ENCODE data around the gene PARD3B. TPM values are rescaled to one million over a fixed set of nuclear protein-coding genes. Genes with fewer than 3 reads are reported as not detected.

PARD3B gene
- total RNA-seq, 1 experiment from 2014 or later, result 10.1 TPM

GRCh38 chr2:205130111-205130829 lies 585.0 kb downstream of the PARD3B start:
- Mint-ChIP-seq H3K36me3 (ENCODE audit: insufficient read depth, unreplicated experiment) (no peaks in the 10 kb centered on the region), H3K9me3 (ENCODE audit: low read depth, unreplicated experiment) (no peaks in the 10 kb centered on the region), H3K4me3 (ENCODE audit: low read depth, unreplicated experiment) (no peak overlapping the region), H3K27ac (ENCODE audit: unreplicated experiment) (no peak overlapping the region), H3K27me3 (ENCODE audit: unreplicated experiment) (no peaks in the 10 kb centered on the region), H3K4me1 (ENCODE audit: low read depth, unreplicated experiment) (no peaks in the 10 kb centered on the region)
- no peak for DNase-seq
- BruUV-seq (replicated peaks), result no TSS peak
- CTCF ChIA-PET, result no interaction called here
- intact Hi-C loops (cut with micrococcal nuclease; ENCODE audit: unreplicated experiment), result no loop called here
- no peak for TF ChIP-seq CTCF (IDR thresholded peaks at IDR 0.05; ENCODE audit: unreplicated experiment)

- Mint-ChIP-seq H3K4me3 (ENCODE audit: low read depth, unreplicated experiment) (no peak overlapping the region), H3K36me3 (ENCODE audit: insufficient read depth, unreplicated experiment) (no peaks in the 10 kb centered on the region), H3K27me3 (ENCODE audit: unreplicated experiment) (no peaks in the 10 kb centered on the region), H3K27ac (ENCODE audit: unreplicated experiment) (no peak overlapping the region), H3K9me3 (ENCODE audit: low read depth, unreplicated experiment) (no peaks in the 10 kb centered on the region), H3K4me1 (ENCODE audit: low read depth, unreplicated experiment) (no peaks in the 10 kb centered on the region)
- TF ChIP-seq CTCF (IDR thresholded peaks at IDR 0.05; ENCODE audit: unreplicated experiment), result no peak
- CTCF ChIA-PET, result no interaction called here
- intact Hi-C loops (cut with micrococcal nuclease; ENCODE audit: unreplicated experiment), result no loop called here
- BruUV-seq (replicated peaks), result no TSS peak
- DNase-seq, result no peak
Observed at GRCh38 chr2:205133544-205133943, 588.3 kb downstream of the PARD3B start.

GRCh38 chr2:205138735-205139134 lies 593.5 kb downstream of the PARD3B start:
- Mint-ChIP-seq H3K27me3 (ENCODE audit: unreplicated experiment) (no peaks in the 10 kb centered on the region), H3K27ac (ENCODE audit: unreplicated experiment) (no peak overlapping the region), H3K36me3 (ENCODE audit: insufficient read depth, unreplicated experiment) (peaks cover 5% of the 10 kb centered on the region), H3K9me3 (ENCODE audit: low read depth, unreplicated experiment) (peaks cover 2% of the 10 kb centered on the region), H3K4me3 (ENCODE audit: low read depth, unreplicated experiment) (no peak overlapping the region), H3K4me1 (ENCODE audit: low read depth, unreplicated experiment) (no peaks in the 10 kb centered on the region)
- CTCF ChIA-PET, result no interaction called here
- DNase-seq, result no peak
- intact Hi-C loops (cut with micrococcal nuclease; ENCODE audit: unreplicated experiment), result no loop called here
- no peak for TF ChIP-seq CTCF (IDR thresholded peaks at IDR 0.05; ENCODE audit: unreplicated experiment)
- BruUV-seq (replicated peaks), result no TSS peak

GRCh38 chr2:205139822-205140463 lies 594.7 kb downstream of the PARD3B start:
- no peaks in the 10 kb centered on the region for H3K4me1 Mint-ChIP-seq (ENCODE audit: low read depth, unreplicated experiment)
- intact Hi-C loops (cut with micrococcal nuclease; ENCODE audit: unreplicated experiment), result no loop called here
- BruUV-seq (replicated peaks), result no TSS peak
- no peaks in the 10 kb centered on the region for H3K27me3 Mint-ChIP-seq (ENCODE audit: unreplicated experiment)
- H3K36me3 Mint-ChIP-seq (ENCODE audit: insufficient read depth, unreplicated experiment), result peaks cover 5% of the 10 kb centered on the region
- peaks cover 2% of the 10 kb centered on the region for H3K9me3 Mint-ChIP-seq (ENCODE audit: low read depth, unreplicated experiment)
- no peak overlapping the region for H3K27ac Mint-ChIP-seq (ENCODE audit: unreplicated experiment)
- TF ChIP-seq CTCF (IDR thresholded peaks at IDR 0.05; ENCODE audit: unreplicated experiment), result no peak
- no peak for DNase-seq
- CTCF ChIA-PET, result no interaction called here
- no peak overlapping the region for H3K4me3 Mint-ChIP-seq (ENCODE audit: low read depth, unreplicated experiment)
